Measurements from ENCODE around the gene C3. TPM values are rescaled to one million over a fixed set of nuclear protein-coding genes. Genes with fewer than 3 reads are reported as not detected.
"Not testable (repeated sequence)": the region's sequence is repeated elsewhere in the genome, so short reads cannot be mapped to it uniquely, and the experiment has no call there.

C3 gene
- total RNA-seq, 2 experiments from 2014 or later: 0.34 to 1.1 TPM

GRCh38 chr19:6632747-6633455 is 87.5 kb downstream of the C3 start:
- ATAC-seq; H3K27ac Mint-ChIP-seq; POLR2A ChIA-PET; H3K9me3 Mint-ChIP-seq; H3K36me3 Mint-ChIP-seq (ENCODE audit: low read depth); H3K27me3 Mint-ChIP-seq; H3K4me3 Mint-ChIP-seq: not testable (repeated sequence)
- TF ChIP-seq CTCF (IDR thresholded peaks at IDR 0.05): peak; percentile 80
- H3K4me1 Mint-ChIP-seq (ENCODE audit: low read depth): peaks cover 26% of the 10 kb centered on the region
- intact Hi-C loops (cut with micrococcal nuclease): loop anchor here (2.0 to 5.0 kb wide), 2 partner anchors 116 to 230 kb away; no protein-coding TSS in a partner anchor
- peak; percentile 71 for DNase-seq
- CTCF ChIA-PET: interaction anchor here (0.7 to 4.6 kb wide), 23 partner anchors 9 to 311 kb away, joined by 3 to 37 read pairs (median 5); partner anchors contain the start of gene GPR108

DNA sequence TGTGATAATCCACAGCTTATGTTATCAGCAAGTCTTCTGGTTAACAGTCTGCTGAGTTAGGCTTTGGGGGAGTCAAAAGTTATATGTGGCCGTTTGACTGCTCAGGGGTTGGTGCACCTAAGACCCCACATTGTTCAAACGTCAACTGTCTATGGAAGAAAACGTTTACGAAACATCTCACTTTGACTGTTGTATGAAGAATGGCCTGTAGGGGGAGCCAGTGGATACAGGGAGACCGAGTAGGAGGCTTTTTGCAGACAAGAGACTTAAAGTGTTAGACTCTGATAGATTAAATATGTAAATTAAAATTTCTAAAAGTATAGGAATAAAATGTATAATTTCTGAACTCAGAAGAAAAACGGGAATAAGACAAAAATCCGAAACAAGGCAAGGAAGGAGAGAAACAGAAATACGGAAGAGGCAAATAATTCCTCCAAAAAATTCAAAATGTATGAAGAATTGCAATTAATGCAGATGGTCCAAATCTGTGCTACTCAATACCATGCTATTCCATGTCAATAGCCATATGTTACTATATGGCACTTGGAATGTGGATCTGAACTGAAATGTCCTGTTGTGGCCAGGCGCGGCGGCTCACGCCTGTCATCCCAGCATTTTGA is 88.3 kb downstream of the C3 start:
- H3K36me3 Mint-ChIP-seq (ENCODE audit: low read depth): peaks cover 5% of the 10 kb centered on the region
- peak; percentile 89 for ATAC-seq
- ChIA-PET POLR2A (no interaction called here), CTCF (interaction anchor here (0.6 to 4.6 kb wide), 26 partner anchors 10 to 232 kb away, joined by 3 to 37 read pairs (median 4); partner anchors contain the start of genes GPR108, TNFSF14 and VAV1)
- peaks cover 6% of the 10 kb centered on the region for H3K9me3 Mint-ChIP-seq
- H3K4me3 Mint-ChIP-seq: no peak overlapping the region
- TF ChIP-seq CTCF (IDR thresholded peaks at IDR 0.05): peak; percentile 81
- DNase-seq: peak; percentile 92
- H3K27ac Mint-ChIP-seq: no peak overlapping the region
- H3K27me3 Mint-ChIP-seq: peaks cover 4% of the 10 kb centered on the region
- intact Hi-C loops (cut with micrococcal nuclease): loop anchor here (2.0 to 5.0 kb wide), 2 partner anchors 115 to 231 kb away; no protein-coding TSS in a partner anchor
- peaks cover 26% of the 10 kb centered on the region for H3K4me1 Mint-ChIP-seq (ENCODE audit: low read depth)

Small RNA genes lying within 50 kb of the gene (microRNA-seq; reads per million reads assigned to microRNA genes)
- not detected for gene MIR6791 (ENCODE audit: borderline microRNAs expressed, borderline replicate concordance)

Other genes starting within 250 kb of the C3 start
- gene DENND1C, start 238.9 kb downstream of the C3 start, total RNA-seq: 10 to 100 TPM; 58.2 to 61.2 TPM
- gene TUBB4A, start 218.3 kb downstream of the C3 start, total RNA-seq: 10 to 100 TPM in 1 of 2 experiments, 1 to 10 TPM in 1; 9.6 to 10.6 TPM
- 1 to 10 TPM; 3.0 to 3.1 TPM for gene TNFSF9, start 189.6 kb downstream of the C3 start, total RNA-seq
- 10 to 100 TPM; 24.6 to 26.2 TPM for gene CD70, start 129.5 kb downstream of the C3 start, total RNA-seq
- 10 to 100 TPM; 41.7 to 43.8 TPM for gene TNFSF14, start 50.5 kb downstream of the C3 start, total RNA-seq
- 10 to 100 TPM; 58.2 to 64.8 TPM for gene GPR108, start 16.9 kb upstream of the C3 start, total RNA-seq
- 10 to 100 TPM; 33.8 to 34.3 TPM for gene TRIP10, start 19.0 kb upstream of the C3 start, total RNA-seq
- 10 to 100 TPM; 20.6 to 20.9 TPM for gene SH2D3A, start 46.8 kb upstream of the C3 start, total RNA-seq
- gene VAV1, start 52.1 kb upstream of the C3 start, total RNA-seq: 10 to 100 TPM; 61.7 to 65.4 TPM
- gene ADGRE1, start 166.9 kb upstream of the C3 start, total RNA-seq: 1 to 10 TPM; 1.2 to 1.6 TPM